SK-N-SH (cell line): Measurements from ENCODE around the gene MARCKSL1. TPM values are rescaled to one million over a fixed set of nuclear protein-coding genes. Genes with fewer than 3 reads are reported as not detected.

Source experiments
- CTCF ChIA-PET: fragments of 300-600, 350-600 bp; formaldehyde crosslinking; extraction: SDS; loops from one replicate; lab custom pipeline; 2021; lab: Yijun Ruan, JAX
- POLR2A ChIA-PET: fragments of 350-600 bp; sonication (Branson Sonifier 250); formaldehyde crosslinking; extraction: SDS; loops from one replicate; lab custom pipeline; 2020; ENCODE audit warnings: antibody characterized with exemption, inconsistent platforms; lab: Yijun Ruan, JAX
- DNase-seq: peaks from one replicate; pipeline ENCODE4 v3.0.0; 2012
- H2AFZ ChIP-seq: fragments of 200-600 bp; sonication (generic); 2 replicates; pipeline ENCODE4 v1.8.1; 2016; ENCODE audit warnings: antibody characterized with exemption, mild to moderate bottlenecking, low read depth
- H3F3A ChIP-seq: fragments of 200-600 bp; sonication (generic); replicated peaks from 2 replicates; pipeline ENCODE3; 2016; ENCODE audit warnings: antibody characterized with exemption, mild to moderate bottlenecking; ENCODE audit not compliant: insufficient read depth
- H3K27ac ChIP-seq, 2 experiments: fragments of 200-500 bp in 1 of 2; fragments of 200-600 bp in 1 of 2; sonication (Bioruptor generic) in 1 of 2; sonication (generic), shearing (Covaris generic) in 1 of 2; 2 replicates each; pipeline versions ENCODE4 v1.5.1 to v1.6.1; 2014 to 2016; ENCODE audit warnings: low read depth in 2 of 2, inconsistent platforms in 1 of 2, low read length in 1 of 2, mild to moderate bottlenecking in 1 of 2, mixed read lengths in 1 of 2
- H3K27me3 ChIP-seq: fragments of 200-600 bp; sonication (generic), shearing (Covaris generic); 2 replicates; pipeline ENCODE4 v1.6.1; 2016; ENCODE audit warnings: mixed run types; ENCODE audit not compliant: insufficient read depth
- H3K36me3 ChIP-seq, 2 experiments: fragments of 200-500 bp in 1 of 2; fragments of 200-600 bp in 1 of 2; sonication (Bioruptor generic) in 1 of 2; sonication (generic) in 1 of 2; replicated peaks in 1 of 2; 2 replicates each; pipeline versions ENCODE3 to v1.5.1; 2014 to 2016; ENCODE audit warnings: low read length in 1 of 2, mild to moderate bottlenecking in 1 of 2; ENCODE audit not compliant: insufficient read depth in 2 of 2, control insufficient read depth in 1 of 2
- H3K4me1 ChIP-seq, 2 experiments: fragments of 200-500 bp in 1 of 2; fragments of 200-600 bp in 1 of 2; sonication (Bioruptor generic) in 1 of 2; sonication (generic), shearing (Covaris generic) in 1 of 2; 2 replicates each; pipeline versions ENCODE4 v1.5.1 to v1.6.1; 2014 to 2016; ENCODE audit warnings: low read depth in 1 of 2, low read length in 1 of 2, mixed run types in 1 of 2; ENCODE audit not compliant: insufficient read depth in 2 of 2, control insufficient read depth in 1 of 2
- H3K4me2 ChIP-seq: fragments of 200-600 bp; sonication (generic), shearing (Covaris generic); 2 replicates; pipeline ENCODE4 v1.6.1; 2017; ENCODE audit warnings: mixed run types
- H3K4me3 ChIP-seq, 2 experiments: fragments of 200-500 bp in 1 of 2; fragments of 200-600 bp in 1 of 2; sonication (Bioruptor generic) in 1 of 2; sonication (generic), shearing (Covaris generic) in 1 of 2; 2 replicates each; pipeline versions ENCODE4 v1.5.1 to v1.8.1; 2014 to 2016; ENCODE audit warnings: low read depth in 2 of 2, inconsistent platforms in 1 of 2, low read length in 1 of 2, mild to moderate bottlenecking in 1 of 2, mixed read lengths in 1 of 2, moderate library complexity in 1 of 2
- H3K79me2 ChIP-seq: fragments of 200-600 bp; sonication (generic); 2 replicates; pipeline ENCODE4 v1.8.1; 2017; ENCODE audit warnings: mild to moderate bottlenecking; ENCODE audit not compliant: insufficient read depth
- H3K9ac ChIP-seq: fragments of 200-600 bp; sonication (generic); 2 replicates; pipeline ENCODE4 v1.6.1; 2017; ENCODE audit warnings: mixed run types
- H3K9me2 ChIP-seq: fragments of 200-600 bp; sonication (generic); 2 replicates; pipeline ENCODE4 v1.6.1; 2017; ENCODE audit warnings: mixed run types
- H3K9me3 ChIP-seq: fragments of 200-600 bp; sonication (generic); 2 replicates; pipeline ENCODE4 v1.6.1; 2017; ENCODE audit warnings: mixed run types, mild to moderate bottlenecking, moderate library complexity
- H4K20me1 ChIP-seq: fragments of 200-600 bp; sonication (generic); 2 replicates; pipeline ENCODE4 v1.6.1; 2017; ENCODE audit warnings: mild to moderate bottlenecking, mixed run types; ENCODE audit not compliant: insufficient read depth
- CHD2 ChIP-seq: fragments of 150-350 bp; IDR thresholded peaks from 2 replicates; pipeline ENCODE4 v1.6.1; 2018; ENCODE audit warnings: low read length; ENCODE audit not compliant: partially characterized antibody
- ELF1 ChIP-seq: IDR thresholded peaks from 2 replicates; pipeline ENCODE4 v1.4.0; 2012
- FOSL2 ChIP-seq: IDR thresholded peaks from 2 replicates; pipeline ENCODE4 v1.4.0; 2012; ENCODE audit warnings: low read depth, mild to moderate bottlenecking, moderate library complexity, borderline replicate concordance
- GABPA ChIP-seq: IDR thresholded peaks from 2 replicates; pipeline ENCODE4 v1.4.0; 2012; ENCODE audit warnings: low read depth, mild to moderate bottlenecking
- JUND ChIP-seq: IDR thresholded peaks from 2 replicates; pipeline ENCODE4 v1.4.0; 2012
- MEF2A ChIP-seq: IDR thresholded peaks from 2 replicates; pipeline ENCODE4 v1.4.0; 2012; ENCODE audit warnings: low read depth, borderline replicate concordance
- MXI1 ChIP-seq: IDR thresholded peaks from 2 replicates; pipeline ENCODE4 v1.6.1; 2012; ENCODE audit warnings: mild to moderate bottlenecking, low read depth, low read length, improper control_type of control experiment
- NFIC ChIP-seq: IDR thresholded peaks from 2 replicates; pipeline ENCODE4 v1.4.0; 2012; ENCODE audit warnings: borderline replicate concordance
- NRF1 ChIP-seq: IDR thresholded peaks from 2 replicates; pipeline ENCODE4 v1.6.1; 2012; ENCODE audit warnings: low read depth, mild to moderate bottlenecking, low read length
- PBX3 ChIP-seq: IDR thresholded peaks from 2 replicates; pipeline ENCODE4; 2012
- RAD21 ChIP-seq: IDR thresholded peaks from 2 replicates; pipeline ENCODE4 v1.6.1; 2012; ENCODE audit warnings: mild to moderate bottlenecking, low read length
- RCOR1 ChIP-seq: fragments of 150-350 bp; IDR thresholded peaks from 2 replicates; pipeline ENCODE4 v1.6.1; 2017; ENCODE audit warnings: antibody characterized with exemption, low read length
- RXRA ChIP-seq: IDR thresholded peaks from 2 replicates; pipeline ENCODE4 v1.4.0; 2012; ENCODE audit warnings: low read depth, mild to moderate bottlenecking, borderline replicate concordance
- SIN3A ChIP-seq: IDR thresholded peaks from 2 replicates; pipeline ENCODE4 v1.6.1; 2012; ENCODE audit warnings: low read depth, mild to moderate bottlenecking, low read length, moderate library complexity, borderline replicate concordance
- SMC3 ChIP-seq: IDR thresholded peaks from 2 replicates; pipeline ENCODE4 v1.6.1; 2012; ENCODE audit warnings: low read depth, low read length, improper control_type of control experiment
- TEAD4 ChIP-seq: IDR thresholded peaks from 2 replicates; pipeline ENCODE4 v1.4.0; 2012; ENCODE audit warnings: mild to moderate bottlenecking, borderline replicate concordance; ENCODE audit not compliant: insufficient read depth
- USF1 ChIP-seq: IDR thresholded peaks from 2 replicates; pipeline ENCODE4 v1.4.0; 2012; ENCODE audit warnings: low read depth, borderline replicate concordance
- YY1 ChIP-seq: IDR thresholded peaks from 2 replicates; pipeline ENCODE4 v1.4.0; 2012; ENCODE audit warnings: low read depth, mild to moderate bottlenecking
- WGBS: methylation state at CpG from one replicate; pipeline ENCODE4 v1.1.6; 2017; ENCODE audit warnings: low lambda C conversion rate; 5-methylcytosine and 5-hydroxymethylcytosine counted together
- polyA plus RNA-seq, 3 experiments: library from polyadenylated mRNA; depleted of rRNA; stranded (reverse); fragments of >200 nt; gene quantifications; 2 replicates each; pipeline ENCODE4 v1.2.3, GENCODE V29; 2012

Gene MARCKSL1
- polyA plus RNA-seq, 1 of the 3 experiments (the other 2 are of a cell fraction) = 275 TPM

GRCh38 chr1:32376199-32376598 lies 40.2 kb upstream of the MARCKSL1 start (continued):
- no peak for TF ChIP-seq GABPA
- TF ChIP-seq SMC3 = no peak

- Histone ChIP-seq H3K27me3 (no peaks in the 10 kb centered on the region), H3K4me1 (no peaks in the 10 kb centered on the region), H3K9ac (no peak overlapping the region), H3K79me2 (no peaks in the 10 kb centered on the region), H3K9me3 (no peaks in the 10 kb centered on the region), H3F3A (peaks cover 2% of the 10 kb centered on the region), H2AFZ (no peak overlapping the region), H4K20me1 (no peaks in the 10 kb centered on the region), H3K27ac (no peak overlapping the region), H3K4me2 (no peak overlapping the region), H3K4me3 (no peak overlapping the region), H3K36me3 (peaks cover 33 to 71% of the 10 kb centered on the region in 2 experiments), H3K9me2 (no peaks in the 10 kb centered on the region)
- 80% methylated on average over 1 of the region's 1 CpG for WGBS
- POLR2A ChIA-PET = no interaction called here
- CTCF ChIA-PET = no interaction called here
- TF ChIP-seq CHD2 = no peak
- DNase-seq = no peak
These were observed 38.1 kb upstream of the MARCKSL1 start for GRCh38 chr1:32373996-32374592.

GRCh38 chr1:32372149-32372756 lies 36.2 kb upstream of the MARCKSL1 start:
- H3K36me3 ChIP-seq = peaks cover 41 to 65% of the 10 kb centered on the region in 2 experiments
- H3K27me3 ChIP-seq = no peaks in the 10 kb centered on the region
- H3K79me2 ChIP-seq = no peaks in the 10 kb centered on the region
- H2AFZ ChIP-seq = no peak overlapping the region
- DNase-seq = no peak
- H3K9me2 ChIP-seq = no peaks in the 10 kb centered on the region
- H3K27ac ChIP-seq = no peak overlapping the region
- no peaks in the 10 kb centered on the region for H3K9me3 ChIP-seq
- H3K4me1 ChIP-seq = no peaks in the 10 kb centered on the region
- ChIA-PET CTCF (interaction anchor here (0.9 to 1.7 kb wide), 3 partner anchors 22 to 156 kb away, joined by 3 to 4 read pairs (median 3); partner anchors contain the start of genes EIF3I and TMEM234), POLR2A (no interaction called here)
- H4K20me1 ChIP-seq = no peaks in the 10 kb centered on the region
- TF ChIP-seq NFIC (no peak), RAD21 (peak; percentile 31; the same call in 1 of the 2 replicates), MEF2A (no peak), TEAD4 (no peak)
- peaks cover 2% of the 10 kb centered on the region for H3F3A ChIP-seq
- no peak overlapping the region for H3K9ac ChIP-seq
- no peak overlapping the region for H3K4me2 ChIP-seq
- H3K4me3 ChIP-seq = no peak overlapping the region
- WGBS = 91% methylated on average over 5 of the region's 5 CpGs

GRCh38 chr1:32367912-32368635 lies 32.0 kb upstream of the MARCKSL1 start:
- Histone ChIP-seq H3K36me3 (peaks cover 29 to 56% of the 10 kb centered on the region in 2 experiments), H2AFZ (no peak overlapping the region), H3K9me2 (no peaks in the 10 kb centered on the region), H4K20me1 (no peaks in the 10 kb centered on the region), H3K9ac (no peak overlapping the region), H3K9me3 (no peaks in the 10 kb centered on the region), H3K4me1 (no peaks in the 10 kb centered on the region), H3K4me3 (no peak overlapping the region), H3K27me3 (no peaks in the 10 kb centered on the region), H3K27ac (no peak overlapping the region), H3K4me2 (no peak overlapping the region), H3K79me2 (no peaks in the 10 kb centered on the region), H3F3A (peaks cover 8% of the 10 kb centered on the region)
- WGBS = 92% methylated on average over 7 of the region's 7 CpGs
- ChIA-PET CTCF (no interaction called here), POLR2A (interaction anchor here (0.6 to 1.1 kb wide), 2 partner anchors 9 to 12 kb away, joined by 3 to 4 read pairs; no protein-coding TSS in a partner anchor)
- no peak for DNase-seq
- TF ChIP-seq MXI1 = no peak
- no peak for TF ChIP-seq RCOR1
- TF ChIP-seq MEF2A = no peak
- no peak for TF ChIP-seq PBX3
- no peak for TF ChIP-seq SIN3A
- TF ChIP-seq RAD21 = no peak
- TF ChIP-seq YY1 = no peak
- TF ChIP-seq FOSL2 = no peak
- TF ChIP-seq RXRA = no peak
- no peak for TF ChIP-seq ELF1
- TF ChIP-seq JUND = no peak
- TF ChIP-seq NRF1 = no peak
- TF ChIP-seq USF1 = no peak
